HG03103 (cell line): ENCODE results near the gene GRAP2.
"Not testable (repeated sequence)": the region's sequence is repeated elsewhere in the genome, so short reads cannot be mapped to it uniquely, and the experiment has no call there.

Source experiments
- ATAC-seq: cut with Tn5 transposase; IDR thresholded peaks from one replicate; pipeline ENCODE4 v1.9.1; 2021; ENCODE audit warnings: low read depth; ENCODE audit not compliant: unreplicated experiment

The GRAP2 gene

GRCh38 chr22:39896313-39896996, 4.4 kb upstream of the GRAP2 start:
- ATAC-seq, result no peak

GRCh38 chr22:39897841-39898240, 3.0 kb upstream of the GRAP2 start:
- no peak for ATAC-seq

- no peak for ATAC-seq
Observed at GRCh38 chr22:39898997-39899396, 1.9 kb upstream of the GRAP2 start.

- no peak for ATAC-seq
Observed at GRCh38 chr22:39901565-39902146, 772 bp downstream of the GRAP2 start.

- not testable (repeated sequence) for ATAC-seq
Observed at GRCh38 chr22:39904024-39904423, 3.1 kb downstream of the GRAP2 start.

- ATAC-seq, result no peak
Observed at GRCh38 chr22:39904862-39905261, 4.0 kb downstream of the GRAP2 start.

- no peak for ATAC-seq
Observed at GRCh38 chr22:39905687-39906086, 4.8 kb downstream of the GRAP2 start.

- no peak for ATAC-seq
Observed at GRCh38 chr22:39906207-39906606, 5.3 kb downstream of the GRAP2 start.

GRCh38 chr22:39907047-39907446, 6.2 kb downstream of the GRAP2 start:
- no peak for ATAC-seq

GRCh38 chr22:39907605-39908097, 6.8 kb downstream of the GRAP2 start:
- ATAC-seq, result no peak

GRCh38 chr22:39908136-39908535, 7.3 kb downstream of the GRAP2 start:
- no peak for ATAC-seq

- ATAC-seq, result no peak
Observed at GRCh38 chr22:39908737-39909136, 7.9 kb downstream of the GRAP2 start.

GRCh38 chr22:39910876-39911613, 10.2 kb downstream of the GRAP2 start:
- ATAC-seq, result no peak

GRCh38 chr22:39913321-39913720, 12.4 kb downstream of the GRAP2 start:
- ATAC-seq, result no peak

- no peak for ATAC-seq
Observed at GRCh38 chr22:39913886-39914285, 13.0 kb downstream of the GRAP2 start.

GRCh38 chr22:39914584-39914983, 13.7 kb downstream of the GRAP2 start:
- ATAC-seq, result no peak

GRCh38 chr22:39915295-39915726, 14.4 kb downstream of the GRAP2 start:
- ATAC-seq, result no peak

- ATAC-seq, result no peak
Observed at GRCh38 chr22:39916496-39916895, 15.6 kb downstream of the GRAP2 start.

- no peak for ATAC-seq
Observed at GRCh38 chr22:39917197-39917643, 16.3 kb downstream of the GRAP2 start.

- ATAC-seq, result no peak
Observed at GRCh38 chr22:39917776-39918495, 17.1 kb downstream of the GRAP2 start.
